Measurements from ENCODE around the gene PDIA5. TPM values are rescaled to one million over a fixed set of nuclear protein-coding genes. Genes with fewer than 3 reads are reported as not detected.

Gene PDIA5
- polyA plus RNA-seq, 1 donor (not counting 4 experiments of a cell fraction or from before 2014, with no cell fraction given) = 29.8 TPM

- DNase-seq (ENCODE audit: low read depth, low spot score) (no peak), FAIRE-seq (no peak)
- H3K79me2 ChIP-seq (ENCODE audit: control insufficient read depth, insufficient read depth, low read length) = peaks cover 13% of the 10 kb centered on the region
- no peaks in the 10 kb centered on the region for H3K9me1 ChIP-seq (ENCODE audit: control insufficient read depth, extremely low read depth, insufficient read depth, low read length)
- peaks cover 3% of the 10 kb centered on the region for H4K20me1 ChIP-seq (ENCODE audit: control insufficient read depth, extremely low read depth, insufficient read depth, low read length)
- no peaks in the 10 kb centered on the region for H3K4me1 ChIP-seq (ENCODE audit: control insufficient read depth, extremely low read depth, insufficient read depth, low read length)
- dilution Hi-C loops (cut with MboI; ENCODE audit: extremely low pct_ligation_motif_present, low sequenced_read_pairs) = no loop called here
- H3K4me2 ChIP-seq (ENCODE audit: control insufficient read depth, extremely low read depth, insufficient read depth, low read depth, low read length) = no peak overlapping the region
- no peak overlapping the region for H3K9ac ChIP-seq (ENCODE audit: control insufficient read depth, extremely low read depth, insufficient read depth, low read length)
- no peaks in the 10 kb centered on the region for H3K27me3 ChIP-seq (ENCODE audit: control insufficient read depth, extremely low read depth, insufficient read depth, low read length)
- H3K36me3 ChIP-seq (ENCODE audit: control insufficient read depth in 2 of 2, extremely low read depth in 1 of 2, insufficient read depth in 2 of 2, low read length in 2 of 2) = peaks cover 30 to 33% of the 10 kb centered on the region in 2 experiments
- no peaks in the 10 kb centered on the region for H3K9me3 ChIP-seq (ENCODE audit: control insufficient read depth, low read depth, low read length)
- no peak overlapping the region for H3K27ac ChIP-seq (ENCODE audit: control insufficient read depth, insufficient read depth, low read length)
- H3K4me3 ChIP-seq (ENCODE audit: control insufficient read depth in 2 of 3, extremely low read depth in 1 of 3, insufficient read depth in 2 of 3, low read depth in 1 of 3, low read length in 3 of 3) = no peak overlapping the region
- no peak overlapping the region for H2AFZ ChIP-seq (ENCODE audit: control insufficient read depth, low read length)
- TF ChIP-seq CTCF (optimal IDR thresholded peaks at IDR 0.05 in 1 of 3, IDR thresholded peaks at IDR 0.05 in 1 of 3, conservative IDR thresholded peaks at IDR 0.05 in 1 of 3; ENCODE audit: extremely low read depth in 1 of 3, insufficient read depth in 2 of 3, low read length in 3 of 3) (no peak), EZH2 (IDR thresholded peaks at IDR 0.05; ENCODE audit: low read length) (no peak)
Observed at GRCh38 chr3:123098426-123099330, 31.9 kb downstream of the PDIA5 start.

- H3K79me2 ChIP-seq (ENCODE audit: control insufficient read depth, insufficient read depth, low read length) = peaks cover 12% of the 10 kb centered on the region
- H3K9me3 ChIP-seq (ENCODE audit: control insufficient read depth, low read depth, low read length) = no peaks in the 10 kb centered on the region
- H3K4me3 ChIP-seq (ENCODE audit: control insufficient read depth in 2 of 3, extremely low read depth in 1 of 3, insufficient read depth in 2 of 3, low read depth in 1 of 3, low read length in 3 of 3) = no peak overlapping the region
- H4K20me1 ChIP-seq (ENCODE audit: control insufficient read depth, extremely low read depth, insufficient read depth, low read length) = peaks cover 3% of the 10 kb centered on the region
- H3K9me1 ChIP-seq (ENCODE audit: control insufficient read depth, extremely low read depth, insufficient read depth, low read length) = no peaks in the 10 kb centered on the region
- FAIRE-seq = no peak
- no peak overlapping the region for H2AFZ ChIP-seq (ENCODE audit: control insufficient read depth, low read length)
- H3K9ac ChIP-seq (ENCODE audit: control insufficient read depth, extremely low read depth, insufficient read depth, low read length) = no peak overlapping the region
- H3K27ac ChIP-seq (ENCODE audit: control insufficient read depth, insufficient read depth, low read length) = no peak overlapping the region
- no peaks in the 10 kb centered on the region for H3K27me3 ChIP-seq (ENCODE audit: control insufficient read depth, extremely low read depth, insufficient read depth, low read length)
- no peak overlapping the region for H3K4me2 ChIP-seq (ENCODE audit: control insufficient read depth, extremely low read depth, insufficient read depth, low read depth, low read length)
- no peak for DNase-seq (ENCODE audit: low read depth, low spot score)
- H3K4me1 ChIP-seq (ENCODE audit: control insufficient read depth, extremely low read depth, insufficient read depth, low read length) = no peaks in the 10 kb centered on the region
- TF ChIP-seq EZH2 (IDR thresholded peaks at IDR 0.05; ENCODE audit: low read length) = no peak
- no peak for TF ChIP-seq CTCF (optimal IDR thresholded peaks at IDR 0.05 in 1 of 3, IDR thresholded peaks at IDR 0.05 in 1 of 3, conservative IDR thresholded peaks at IDR 0.05 in 1 of 3; ENCODE audit: extremely low read depth in 1 of 3, insufficient read depth in 2 of 3, low read length in 3 of 3)
- peaks cover 29 to 41% of the 10 kb centered on the region in 2 experiments for H3K36me3 ChIP-seq (ENCODE audit: control insufficient read depth in 2 of 2, extremely low read depth in 1 of 2, insufficient read depth in 2 of 2, low read length in 2 of 2)
- dilution Hi-C loops (cut with MboI; ENCODE audit: extremely low pct_ligation_motif_present, low sequenced_read_pairs) = no loop called here
Observed at GRCh38 chr3:123099331-123100192, 32.7 kb downstream of the PDIA5 start.

Measured in keratinocyte (primary cell).